Iris pigment epithelial cell (primary cell): ENCODE results near the gene IBSP.

Experiments used
- DNase-seq: peaks from one replicate; pipeline ENCODE4 v3.0.0-alpha.2; 2011; ENCODE audit warnings: low read depth

IBSP gene

GRCh38 chr4:87838890-87839591 is 39.7 kb downstream of the IBSP start:
- peak; percentile 61 for DNase-seq

GRCh38 chr4:87839592-87839946 is 40.2 kb downstream of the IBSP start:
- no peak for DNase-seq

- DNase-seq = no peak
Measured at GRCh38 chr4:87840149-87840548, 40.8 kb downstream of the IBSP start.

GRCh38 chr4:87843936-87844335 is 44.6 kb downstream of the IBSP start:
- peak; percentile 90 for DNase-seq

GRCh38 chr4:87844452-87844851 is 45.1 kb downstream of the IBSP start:
- DNase-seq = peak; percentile 54

- no peak for DNase-seq
Measured at GRCh38 chr4:87846226-87846625, 46.9 kb downstream of the IBSP start.

GRCh38 chr4:87848622-87849351 is 49.4 kb downstream of the IBSP start:
- DNase-seq = peak; percentile 77

GRCh38 chr4:87849612-87850011 is 50.3 kb downstream of the IBSP start:
- DNase-seq = peak; percentile 82

- no peak for DNase-seq
Measured at GRCh38 chr4:87851332-87851731, 52.0 kb downstream of the IBSP start.

- no peak for DNase-seq
Measured at GRCh38 chr4:87851953-87852352, 52.6 kb downstream of the IBSP start.

GRCh38 chr4:87853108-87853507 is 53.8 kb downstream of the IBSP start:
- peak; percentile 57 for DNase-seq

GRCh38 chr4:87853891-87854290 is 54.5 kb downstream of the IBSP start:
- DNase-seq = no peak

- no peak for DNase-seq
Measured at GRCh38 chr4:87855559-87855958, 56.2 kb downstream of the IBSP start.

- DNase-seq = peak; percentile 31
Measured at GRCh38 chr4:87856816-87857215, 57.5 kb downstream of the IBSP start.

- no peak for DNase-seq
Measured at GRCh38 chr4:87857789-87858188, 58.4 kb downstream of the IBSP start.
